Measurements from ENCODE around the gene KNG1.
"Not testable (repeated sequence)": the region's sequence is repeated elsewhere in the genome, so short reads cannot be mapped to it uniquely, and the experiment has no call there.

Gene KNG1

GRCh38 chr3:186679151-186679550 lies 38.0 kb upstream of the KNG1 start:
- no peak for DNase-seq (ENCODE audit: low spot score)
- TF ChIP-seq CTCF (IDR thresholded peaks at IDR 0.05; ENCODE audit: borderline replicate concordance, control extremely low read depth, extremely low read depth, insufficient read depth, missing control alignments), result no peak
- in situ Hi-C loops (cut with MboI; ENCODE audit: low sequenced_read_pairs, unreplicated experiment), result no loop called here

- no peak for TF ChIP-seq CTCF (IDR thresholded peaks at IDR 0.05; ENCODE audit: borderline replicate concordance, control extremely low read depth, extremely low read depth, insufficient read depth, missing control alignments)
- in situ Hi-C loops (cut with MboI; ENCODE audit: low sequenced_read_pairs, unreplicated experiment), result no loop called here
- no peak for DNase-seq (ENCODE audit: low spot score)
These were observed 36.3 kb upstream of the KNG1 start for GRCh38 chr3:186680869-186681268.

GRCh38 chr3:186682812-186683211 lies 34.3 kb upstream of the KNG1 start:
- no peak for TF ChIP-seq CTCF (IDR thresholded peaks at IDR 0.05; ENCODE audit: borderline replicate concordance, control extremely low read depth, extremely low read depth, insufficient read depth, missing control alignments)
- no peak for DNase-seq (ENCODE audit: low spot score)
- in situ Hi-C loops (cut with MboI; ENCODE audit: low sequenced_read_pairs, unreplicated experiment), result no loop called here

GRCh38 chr3:186683979-186684378 lies 33.2 kb upstream of the KNG1 start:
- no peak for DNase-seq (ENCODE audit: low spot score)
- no peak for TF ChIP-seq CTCF (IDR thresholded peaks at IDR 0.05; ENCODE audit: borderline replicate concordance, control extremely low read depth, extremely low read depth, insufficient read depth, missing control alignments)
- in situ Hi-C loops (cut with MboI; ENCODE audit: low sequenced_read_pairs, unreplicated experiment), result no loop called here

GRCh38 chr3:186686475-186686874 lies 30.7 kb upstream of the KNG1 start:
- DNase-seq (ENCODE audit: low spot score); in situ Hi-C loops (cut with MboI; ENCODE audit: low sequenced_read_pairs, unreplicated experiment): not testable (repeated sequence)

- DNase-seq (ENCODE audit: low spot score), result no peak
- in situ Hi-C loops (cut with MboI; ENCODE audit: low sequenced_read_pairs, unreplicated experiment), result no loop called here
- TF ChIP-seq CTCF (IDR thresholded peaks at IDR 0.05; ENCODE audit: borderline replicate concordance, control extremely low read depth, extremely low read depth, insufficient read depth, missing control alignments), result no peak
These were observed 30.0 kb upstream of the KNG1 start for GRCh38 chr3:186687120-186687651.

- DNase-seq (ENCODE audit: low spot score); in situ Hi-C loops (cut with MboI; ENCODE audit: low sequenced_read_pairs, unreplicated experiment): not testable (repeated sequence)
These were observed 26.9 kb upstream of the KNG1 start for GRCh38 chr3:186690304-186690703.

GRCh38 chr3:186691676-186692075 lies 25.5 kb upstream of the KNG1 start:
- in situ Hi-C loops (cut with MboI; ENCODE audit: low sequenced_read_pairs, unreplicated experiment), result no loop called here
- DNase-seq (ENCODE audit: low spot score), result no peak
- TF ChIP-seq CTCF (IDR thresholded peaks at IDR 0.05; ENCODE audit: borderline replicate concordance, control extremely low read depth, extremely low read depth, insufficient read depth, missing control alignments), result no peak
